GM12892 (cell line): ENCODE measurements around the gene KCNS1.

Experiments used
- DNase-seq: peaks from one replicate; pipeline ENCODE4 v3.0.0; 2011; ENCODE audit not compliant: insufficient read length
- FAIRE-seq: peaks from 2 replicates; lab custom pipeline; 2011; peaks lifted over from hg19 to GRCh38; lab: Jason Lieb, UNC
- POLR2A ChIP-seq: IDR thresholded peaks from 2 replicates; pipeline ENCODE4 v1.6.1; 2011; ENCODE audit warnings: low read depth, low read length, control low read depth
- POLR2AphosphoS5 ChIP-seq: IDR thresholded peaks from 2 replicates; pipeline ENCODE4 v1.6.1; 2011; ENCODE audit warnings: low read depth, low read length, control low read depth
- TAF1 ChIP-seq: IDR thresholded peaks from 2 replicates; pipeline ENCODE4 v1.6.1; 2011; ENCODE audit warnings: low read depth, mild to moderate bottlenecking, control low read depth, low read length, borderline replicate concordance

Gene KCNS1

GRCh38 chr20:45051204-45052060 lies 49.5 kb downstream of the KCNS1 start:
- DNase-seq (no peak), FAIRE-seq (peak; percentile 38)
- TF ChIP-seq TAF1 (no peak), POLR2A (no peak)

- FAIRE-seq = peak; percentile 24
- no peak for TF ChIP-seq TAF1
- no peak for TF ChIP-seq POLR2AphosphoS5
- no peak for TF ChIP-seq POLR2A
- DNase-seq = no peak
These were observed 50.9 kb downstream of the KCNS1 start for GRCh38 chr20:45049904-45050471.

- FAIRE-seq = no peak
These were observed 51.5 kb downstream of the KCNS1 start for GRCh38 chr20:45049438-45049837.

GRCh38 chr20:45047581-45048119 lies 53.3 kb downstream of the KCNS1 start:
- DNase-seq (no peak), FAIRE-seq (no peak)
- TF ChIP-seq POLR2A = no peak
- no peak for TF ChIP-seq TAF1
- TF ChIP-seq POLR2AphosphoS5 = no peak

More at GRCh38 chr20:45049438-45049837, 51.5 kb downstream of the KCNS1 start:
- TF ChIP-seq POLR2AphosphoS5 = no peak
- no peak for TF ChIP-seq TAF1
- TF ChIP-seq POLR2A = no peak
- DNase-seq = no peak

- TF ChIP-seq TAF1 = no peak
- no peak for TF ChIP-seq POLR2A
- no peak for TF ChIP-seq POLR2AphosphoS5
- FAIRE-seq = no peak
- DNase-seq = no peak
These were observed 56.3 kb downstream of the KCNS1 start for GRCh38 chr20:45044601-45045000.

GRCh38 chr20:45044084-45044573 lies 56.8 kb downstream of the KCNS1 start:
- TF ChIP-seq TAF1 (no peak), POLR2A (no peak), POLR2AphosphoS5 (no peak)
- DNase-seq (no peak), FAIRE-seq (peak; percentile 80)

- TF ChIP-seq TAF1 (no peak), POLR2A (no peak), POLR2AphosphoS5 (no peak)
- DNase-seq = no peak
- FAIRE-seq = peak; percentile 46
These were observed 57.9 kb downstream of the KCNS1 start for GRCh38 chr20:45042978-45043377.
